ENCODE results near the gene LRIG2.
"Not testable (repeated sequence)": the region's sequence is repeated elsewhere in the genome, so short reads cannot be mapped to it uniquely, and the experiment has no call there.

The LRIG2 gene, protein sequence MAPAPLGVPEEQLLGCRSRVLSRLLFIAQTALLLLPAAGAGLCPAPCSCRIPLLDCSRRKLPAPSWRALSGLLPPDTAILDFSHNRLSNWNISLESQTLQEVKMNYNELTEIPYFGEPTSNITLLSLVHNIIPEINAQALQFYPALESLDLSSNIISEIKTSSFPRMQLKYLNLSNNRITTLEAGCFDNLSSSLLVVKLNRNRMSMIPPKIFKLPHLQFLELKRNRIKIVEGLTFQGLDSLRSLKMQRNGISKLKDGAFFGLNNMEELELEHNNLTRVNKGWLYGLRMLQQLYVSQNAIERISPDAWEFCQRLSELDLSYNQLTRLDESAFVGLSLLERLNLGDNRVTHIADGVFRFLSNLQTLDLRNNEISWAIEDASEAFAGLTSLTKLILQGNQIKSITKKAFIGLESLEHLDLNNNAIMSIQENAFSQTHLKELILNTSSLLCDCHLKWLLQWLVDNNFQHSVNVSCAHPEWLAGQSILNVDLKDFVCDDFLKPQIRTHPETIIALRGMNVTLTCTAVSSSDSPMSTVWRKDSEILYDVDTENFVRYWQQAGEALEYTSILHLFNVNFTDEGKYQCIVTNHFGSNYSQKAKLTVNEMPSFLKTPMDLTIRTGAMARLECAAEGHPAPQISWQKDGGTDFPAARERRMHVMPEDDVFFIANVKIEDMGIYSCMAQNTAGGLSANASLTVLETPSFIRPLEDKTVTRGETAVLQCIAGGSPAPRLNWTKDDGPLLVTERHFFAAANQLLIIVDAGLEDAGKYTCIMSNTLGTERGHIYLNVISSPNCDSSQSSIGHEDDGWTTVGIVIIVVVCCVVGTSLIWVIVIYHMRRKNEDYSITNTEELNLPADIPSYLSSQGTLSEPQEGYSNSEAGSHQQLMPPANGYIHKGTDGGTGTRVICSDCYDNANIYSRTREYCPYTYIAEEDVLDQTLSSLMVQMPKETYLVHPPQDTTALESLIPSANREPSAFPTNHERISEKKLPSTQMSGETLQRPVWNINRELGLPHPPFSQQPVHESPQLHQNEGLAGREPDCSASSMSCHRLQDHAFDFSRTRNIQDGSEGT

DNA sequence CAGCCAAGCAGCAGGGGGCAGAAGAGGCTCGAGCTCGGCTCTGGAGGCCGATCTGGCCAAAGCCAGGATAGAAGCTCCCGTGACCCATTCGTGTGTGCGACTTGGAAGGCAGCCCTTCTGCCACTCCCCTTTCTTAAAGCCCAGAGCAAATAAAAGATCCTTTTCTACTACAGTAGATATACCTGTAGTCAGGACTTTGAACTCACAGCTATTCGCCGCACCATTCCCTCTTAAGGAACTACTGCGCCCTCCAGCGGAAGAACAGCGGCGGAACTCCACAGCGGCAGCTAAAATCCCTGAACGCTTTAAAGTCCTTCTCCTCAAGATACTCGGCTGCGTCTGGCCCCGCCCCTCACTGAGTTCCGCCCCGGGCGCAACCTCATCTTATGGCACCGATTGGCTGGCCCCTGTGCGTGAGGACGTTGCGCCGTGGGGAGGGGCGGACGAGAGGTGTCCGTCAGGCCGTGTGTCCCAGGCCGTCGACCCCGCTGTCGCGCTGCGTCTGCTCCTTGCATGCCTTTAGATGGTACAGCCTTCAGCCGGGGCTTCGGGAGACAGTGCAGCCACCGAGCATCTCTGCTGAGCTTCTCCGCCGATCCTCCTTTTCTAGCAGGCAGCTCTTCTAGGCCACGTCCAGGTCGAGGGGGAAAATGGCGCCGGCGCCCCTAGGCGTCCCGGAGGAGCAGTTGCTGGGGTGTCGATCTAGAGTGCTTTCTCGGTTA is at the start of gene LRIG2:
TSS of gene LRIG2 (plus strand) at position 442 of the 722 bp plus-strand sequence. CDS start at position 651, 209 bp downstream.
- DNase-seq (ENCODE audit: low read depth in 3 of 3) = peak; percentile 96 to 99 (median 96)

DNA sequence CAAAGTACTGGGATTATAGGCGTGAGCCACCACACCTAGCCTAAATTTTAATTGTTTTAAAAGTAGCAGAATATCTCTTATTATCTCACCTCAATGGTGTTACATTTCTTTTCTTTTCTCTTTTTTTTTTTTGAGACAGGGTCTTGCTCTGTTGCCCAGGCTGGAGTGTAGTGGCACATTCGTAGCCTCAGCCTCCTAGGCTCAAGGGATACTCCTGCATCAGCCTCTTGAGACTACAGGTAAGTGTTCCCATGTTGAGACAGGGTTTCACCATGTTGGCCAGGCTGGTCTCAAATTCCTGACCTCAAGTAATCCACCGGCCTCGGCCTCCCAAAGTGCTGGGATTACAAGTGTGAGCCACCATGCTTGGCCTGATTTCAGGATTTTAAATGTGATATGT is 49.7 kb upstream of the LRIG2 start:
- DNase-seq (ENCODE audit: low read depth in 3 of 3) = not testable (repeated sequence)

DNA sequence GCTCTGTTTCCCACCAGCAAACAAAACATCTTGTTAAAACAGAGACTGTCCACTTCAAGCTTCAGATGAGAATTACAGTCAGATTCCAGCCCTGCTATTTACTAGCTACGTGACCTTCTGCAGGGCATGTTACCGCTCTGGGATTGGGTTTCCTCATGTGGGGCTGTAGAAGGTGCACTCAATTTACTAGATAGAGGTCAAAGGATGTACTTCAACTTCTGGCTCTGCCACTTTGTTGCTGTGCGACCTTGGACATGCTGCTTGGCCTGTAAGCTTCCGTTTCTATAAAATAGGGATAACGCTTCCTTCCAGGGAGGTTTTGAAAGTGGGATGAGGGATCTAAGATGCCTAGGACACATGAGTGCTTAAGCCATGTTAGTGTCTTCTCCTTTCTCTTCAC is 46.0 kb upstream of the LRIG2 start:
- DNase-seq (ENCODE audit: low read depth in 3 of 3) = no peak

DNA sequence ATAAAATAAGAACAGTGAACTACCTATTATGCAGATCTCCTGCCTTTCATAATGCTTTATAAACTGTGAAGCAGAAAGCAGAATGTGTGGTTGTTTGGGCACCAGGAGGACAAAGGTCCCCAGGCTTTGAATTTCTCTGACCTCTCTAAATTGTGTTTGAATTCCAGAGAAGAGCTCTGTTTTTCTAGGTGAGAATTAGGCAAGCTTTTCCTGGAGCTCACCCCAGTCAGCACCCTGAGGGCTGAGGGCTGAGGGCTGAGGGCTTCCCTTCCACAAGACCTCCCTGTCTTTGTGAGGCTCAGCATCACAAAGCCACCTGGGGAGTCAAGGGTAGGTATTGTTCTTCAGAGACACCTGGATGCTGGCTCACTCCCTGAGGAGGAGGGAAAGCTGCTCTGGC is 45.5 kb upstream of the LRIG2 start:
- no peak for DNase-seq (ENCODE audit: low read depth in 3 of 3)

DNA sequence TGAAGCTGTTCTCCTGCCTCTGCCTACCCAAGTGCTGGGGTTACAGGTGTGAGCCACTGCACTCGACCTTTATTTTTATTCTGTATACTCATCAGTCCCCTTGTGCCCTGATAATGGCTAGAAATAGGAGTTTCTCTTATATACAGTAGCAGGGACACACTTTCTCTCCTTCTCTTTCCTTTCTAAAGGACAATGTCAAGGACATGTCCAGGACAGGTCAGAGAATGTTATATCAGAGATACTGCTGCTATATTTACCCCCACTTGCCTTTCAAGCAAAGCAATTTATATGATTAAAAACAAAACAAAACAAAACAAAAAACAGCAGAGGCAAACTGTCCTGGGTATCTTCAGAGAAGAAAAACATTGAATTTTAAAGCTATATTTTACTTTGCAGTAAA is 43.2 kb upstream of the LRIG2 start:
- DNase-seq (ENCODE audit: low read depth in 3 of 3) = no peak

DNA sequence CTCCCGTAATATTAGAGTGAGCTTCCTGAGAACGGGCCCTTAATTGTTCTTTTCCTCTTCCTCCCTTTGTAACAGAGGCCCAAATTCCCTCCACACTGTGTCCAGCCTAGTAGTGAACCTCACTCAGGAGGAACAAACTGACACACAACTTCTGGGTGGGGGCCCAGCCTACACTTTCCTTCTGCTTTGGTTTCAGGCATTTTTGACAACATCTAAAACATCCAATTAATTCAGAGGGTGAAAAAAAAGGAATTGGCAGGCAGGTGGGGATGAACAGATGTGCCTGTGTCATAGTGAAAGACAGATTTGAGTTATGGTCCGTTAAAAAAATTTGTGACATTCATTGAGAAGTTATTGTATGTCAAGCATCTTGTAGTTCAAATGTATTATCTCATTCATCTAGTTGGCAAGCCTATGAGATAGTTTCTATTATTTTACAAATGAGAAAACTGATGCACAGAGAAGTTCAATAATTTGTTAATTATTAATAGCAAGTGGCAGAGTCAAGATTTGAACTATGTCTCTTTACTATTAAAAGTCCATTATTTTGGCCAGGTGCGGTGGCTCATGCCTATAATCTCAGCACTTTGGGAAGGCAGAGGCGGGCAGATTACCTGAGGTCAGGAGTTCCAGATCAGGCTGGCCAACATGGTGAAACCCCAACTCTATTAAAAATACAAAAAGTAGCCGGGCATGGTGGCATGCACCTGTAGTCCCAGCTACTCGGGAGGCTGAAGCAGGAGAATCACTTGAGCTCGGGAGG is 41.6 kb upstream of the LRIG2 start:
- DNase-seq (ENCODE audit: low read depth in 3 of 3) = no peak

DNA sequence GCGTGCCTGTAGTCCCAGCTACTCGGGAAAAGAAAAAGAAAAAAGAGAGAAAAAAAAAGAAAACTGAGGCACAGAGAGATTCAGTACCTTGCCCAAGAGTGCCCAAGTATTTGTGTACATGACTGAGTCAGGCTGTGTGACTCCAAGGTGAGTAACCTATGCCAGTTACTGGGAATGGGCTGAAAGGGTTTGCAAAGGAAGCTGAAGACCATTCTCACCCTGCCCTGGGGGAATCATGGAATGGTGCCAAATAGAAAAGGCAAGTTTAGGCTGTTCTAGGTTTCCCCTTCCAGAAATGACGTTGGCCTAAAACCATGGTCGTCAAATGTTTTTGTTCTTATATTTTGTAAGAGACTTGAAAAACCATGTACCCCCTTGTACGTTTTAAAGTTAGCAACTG is 37.9 kb upstream of the LRIG2 start:
- no peak for DNase-seq (ENCODE audit: low read depth in 3 of 3)

DNA sequence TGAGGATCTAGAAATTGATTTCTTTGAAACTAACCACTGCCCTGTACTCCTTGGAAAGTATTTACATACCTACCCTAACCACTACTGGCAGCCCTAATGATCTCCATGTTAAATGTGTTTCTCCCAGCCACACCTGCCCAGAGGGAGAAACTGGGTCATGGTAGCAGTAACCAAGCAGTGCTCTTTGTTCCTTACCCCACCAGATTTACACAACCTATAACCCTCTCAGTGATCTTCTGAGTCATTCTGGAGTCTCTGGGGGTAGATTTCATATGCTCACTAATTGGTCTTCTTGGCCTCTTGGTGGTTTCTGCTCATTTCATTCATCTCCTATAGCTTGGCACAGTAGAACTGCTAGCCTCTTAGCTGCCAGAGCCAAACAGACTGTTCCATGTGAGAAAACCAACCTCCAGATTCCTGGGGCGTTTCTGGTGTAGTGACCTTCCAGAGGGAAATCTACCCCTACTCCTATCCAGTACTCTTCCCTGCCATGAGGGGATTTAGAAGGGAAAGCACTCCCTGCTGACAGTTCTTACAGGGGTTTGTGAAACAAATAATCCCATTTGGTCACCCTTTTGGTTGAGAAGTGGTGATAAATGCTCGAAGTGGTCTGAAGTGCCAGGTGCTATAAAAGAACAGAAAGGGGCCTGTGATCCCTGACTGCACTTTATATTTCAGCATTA is 36.2 kb upstream of the LRIG2 start:
- DNase-seq (ENCODE audit: low read depth in 3 of 3) = no peak

DNA sequence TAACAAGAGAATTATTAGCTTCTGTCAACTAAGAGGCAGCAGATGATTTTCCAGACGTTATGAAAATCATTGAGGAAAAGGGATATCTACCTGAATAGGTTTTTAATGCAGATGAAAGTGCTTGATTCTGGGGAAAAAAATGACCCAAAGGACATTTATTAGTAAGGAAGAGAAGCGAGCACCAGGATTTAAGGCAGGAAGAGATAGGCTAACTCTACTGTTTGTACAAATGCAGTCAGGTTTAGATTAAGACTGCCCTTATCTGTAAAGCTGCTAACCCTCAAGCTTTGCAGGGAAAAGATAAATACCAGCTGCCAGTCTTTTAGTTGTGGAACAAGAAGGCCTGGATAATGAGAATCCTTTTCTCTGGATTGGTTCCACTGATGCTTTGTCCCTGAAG is 33.0 kb upstream of the LRIG2 start:
- no peak for DNase-seq (ENCODE audit: low read depth in 3 of 3)

DNA sequence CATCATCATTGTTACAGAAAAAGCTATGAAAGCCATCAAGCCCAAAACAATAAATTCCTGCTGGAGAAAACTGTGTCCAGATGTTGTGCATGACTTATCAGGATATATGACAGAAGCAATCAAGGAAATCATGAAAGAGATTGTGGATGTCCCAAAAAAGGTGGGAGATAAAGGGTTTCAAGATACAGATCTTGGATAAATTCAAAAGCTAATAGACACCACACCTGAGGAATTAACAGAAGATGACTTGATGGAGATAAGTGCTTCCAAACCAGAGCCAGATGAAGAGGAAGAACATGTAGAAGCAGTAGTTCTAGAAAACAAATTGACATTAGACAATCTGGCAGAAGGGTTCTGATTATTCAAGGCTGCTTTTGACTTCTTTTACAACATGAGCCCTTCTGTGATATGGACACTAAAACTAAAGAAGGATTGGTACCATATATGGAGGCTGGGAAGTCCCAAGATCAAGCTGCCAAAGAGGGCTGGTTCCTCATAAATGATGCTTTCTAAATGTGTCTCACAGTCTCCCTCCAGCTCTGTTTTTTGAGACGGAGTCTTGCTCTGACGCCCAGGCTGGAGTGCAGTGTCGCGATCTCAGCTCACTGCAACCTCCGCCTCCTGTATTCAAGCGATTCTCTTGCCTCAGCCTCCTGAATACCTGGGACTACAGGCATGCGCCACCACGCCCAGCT is 32.1 kb upstream of the LRIG2 start:
- no peak for DNase-seq (ENCODE audit: low read depth in 3 of 3)

DNA sequence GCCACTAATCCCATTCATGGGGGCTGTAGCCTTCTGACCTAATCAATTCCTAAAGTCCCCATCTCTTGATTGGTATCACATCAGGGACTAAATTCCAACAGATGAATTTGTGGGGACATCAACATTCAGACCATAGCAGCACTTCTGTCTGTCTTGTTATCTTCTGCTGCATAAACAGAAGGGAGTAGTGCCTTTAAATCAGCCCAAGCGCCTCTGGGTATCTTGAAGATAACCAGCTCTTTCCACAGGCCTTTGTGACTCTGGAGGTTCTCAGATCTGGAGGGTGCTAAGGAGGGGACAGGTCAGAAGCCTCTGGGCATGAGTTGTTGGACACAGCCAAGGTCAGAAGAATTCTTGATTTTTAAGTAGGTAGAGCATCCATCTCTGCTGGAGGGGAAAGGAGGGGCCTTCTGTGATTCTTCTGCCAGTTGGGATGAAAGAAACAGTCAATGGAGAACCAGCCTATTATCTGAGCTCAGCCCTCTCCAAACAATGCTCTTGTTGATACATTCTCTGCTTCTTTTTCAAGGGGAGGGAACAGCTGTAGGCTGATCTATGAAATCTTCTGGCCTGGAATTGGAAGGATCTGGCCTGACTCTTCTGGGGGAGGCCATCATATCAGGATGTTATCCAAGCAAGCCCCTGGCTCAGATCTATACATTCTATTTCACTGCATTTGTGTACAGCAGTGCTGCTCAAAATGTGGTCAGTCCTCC is 31.3 kb upstream of the LRIG2 start:
- DNase-seq (ENCODE audit: low read depth in 3 of 3) = no peak

DNA sequence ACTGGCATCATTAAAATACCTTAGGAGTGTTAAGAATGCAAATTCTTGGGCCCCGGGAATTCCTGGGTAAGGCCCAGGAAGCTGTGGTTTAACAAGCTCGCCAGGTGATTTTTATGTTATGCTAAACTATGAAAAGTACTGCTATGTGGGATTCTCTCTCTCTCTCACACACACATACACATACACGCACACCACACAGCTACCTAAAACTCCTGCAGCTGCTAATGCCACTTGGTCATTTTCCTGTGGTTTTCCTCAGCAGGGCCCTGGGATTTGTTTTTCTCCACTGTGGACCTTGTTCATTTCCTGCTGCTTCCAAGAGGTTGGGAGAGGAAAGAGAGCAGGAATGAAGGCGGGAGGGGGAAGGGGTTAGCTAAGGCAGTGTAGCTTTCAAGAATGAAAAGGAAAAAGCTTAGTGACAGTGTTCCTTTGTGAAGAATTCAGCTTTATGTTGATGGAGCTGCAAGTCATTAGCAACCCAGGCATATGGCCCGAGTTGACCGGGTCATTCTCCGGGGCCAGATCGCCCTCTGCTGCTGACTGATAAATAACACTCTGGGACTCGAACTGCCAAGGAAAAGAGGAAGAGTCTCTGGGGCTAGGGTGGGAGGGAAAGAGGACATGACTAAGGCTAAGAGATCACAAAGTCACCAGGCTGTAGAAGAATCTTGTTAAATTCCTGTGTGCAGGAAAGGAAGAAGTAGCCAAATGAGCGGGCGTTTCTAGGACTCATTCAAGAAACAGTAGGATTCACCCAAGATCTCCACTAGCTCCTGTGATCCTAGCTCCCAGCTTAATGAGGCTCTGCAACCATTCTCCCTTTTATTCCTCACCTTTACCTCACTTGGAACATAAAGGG is 30.5 kb upstream of the LRIG2 start:
- DNase-seq (ENCODE audit: low read depth in 3 of 3) = peak in 1 of 3 experiments; percentile 12

DNA sequence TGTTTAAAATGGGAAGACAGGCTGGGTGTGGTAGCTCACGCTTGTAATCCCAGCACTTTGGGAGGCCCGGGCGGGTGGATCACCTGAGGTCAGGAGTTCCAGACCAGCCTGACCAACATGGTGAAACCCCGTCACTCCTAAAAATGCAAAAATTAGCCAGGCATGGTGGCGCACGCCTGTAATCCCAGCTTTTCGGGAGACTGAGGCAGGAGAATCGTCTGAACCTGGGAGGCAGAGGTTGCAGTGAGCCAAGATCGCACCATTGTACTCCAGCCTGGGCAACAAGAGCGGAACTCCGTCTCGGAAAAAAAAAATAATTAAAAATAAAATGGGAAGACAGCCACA is 29.9 kb upstream of the LRIG2 start:
- not testable (repeated sequence) for DNase-seq (ENCODE audit: low read depth in 3 of 3)

DNA sequence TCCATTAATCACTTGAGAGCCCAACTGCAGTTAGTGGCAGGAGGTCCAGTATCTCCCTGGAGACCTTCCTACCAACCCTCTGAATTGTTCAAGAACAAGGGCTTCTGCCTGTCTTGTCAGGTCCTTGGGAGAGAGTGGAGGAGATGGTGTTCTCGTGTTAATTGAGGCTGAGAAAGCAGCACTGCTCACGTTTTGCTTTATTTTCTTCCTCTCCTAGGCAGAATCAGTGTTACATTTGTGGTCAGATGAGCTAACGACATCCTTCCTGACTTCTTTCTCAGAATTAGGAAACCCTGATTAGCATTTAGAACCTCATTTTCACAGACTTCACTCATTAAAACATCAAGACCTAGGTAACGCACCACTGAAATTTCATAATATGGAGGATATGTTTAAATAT is 26.4 kb upstream of the LRIG2 start:
- DNase-seq (ENCODE audit: low read depth in 3 of 3) = no peak

DNA sequence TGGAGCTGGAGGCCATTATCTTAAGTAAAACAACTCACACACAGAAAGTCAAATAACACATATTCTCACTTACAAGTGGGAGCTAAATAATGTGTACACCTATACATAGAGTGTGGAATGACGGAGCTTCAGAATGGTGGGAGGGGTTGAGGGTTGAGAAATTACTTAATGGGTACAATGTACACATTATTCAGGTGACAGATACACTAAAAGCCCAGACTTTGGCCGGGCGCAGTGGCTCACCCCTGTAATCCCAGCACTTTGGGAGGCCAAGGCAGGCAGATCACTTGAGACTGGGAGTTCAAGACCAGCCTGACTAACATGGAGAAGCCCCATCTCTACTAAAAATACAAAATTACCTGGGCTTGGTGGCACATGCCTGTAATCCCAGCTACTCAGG is 24.9 kb upstream of the LRIG2 start:
- DNase-seq (ENCODE audit: low read depth in 3 of 3) = no peak

DNA sequence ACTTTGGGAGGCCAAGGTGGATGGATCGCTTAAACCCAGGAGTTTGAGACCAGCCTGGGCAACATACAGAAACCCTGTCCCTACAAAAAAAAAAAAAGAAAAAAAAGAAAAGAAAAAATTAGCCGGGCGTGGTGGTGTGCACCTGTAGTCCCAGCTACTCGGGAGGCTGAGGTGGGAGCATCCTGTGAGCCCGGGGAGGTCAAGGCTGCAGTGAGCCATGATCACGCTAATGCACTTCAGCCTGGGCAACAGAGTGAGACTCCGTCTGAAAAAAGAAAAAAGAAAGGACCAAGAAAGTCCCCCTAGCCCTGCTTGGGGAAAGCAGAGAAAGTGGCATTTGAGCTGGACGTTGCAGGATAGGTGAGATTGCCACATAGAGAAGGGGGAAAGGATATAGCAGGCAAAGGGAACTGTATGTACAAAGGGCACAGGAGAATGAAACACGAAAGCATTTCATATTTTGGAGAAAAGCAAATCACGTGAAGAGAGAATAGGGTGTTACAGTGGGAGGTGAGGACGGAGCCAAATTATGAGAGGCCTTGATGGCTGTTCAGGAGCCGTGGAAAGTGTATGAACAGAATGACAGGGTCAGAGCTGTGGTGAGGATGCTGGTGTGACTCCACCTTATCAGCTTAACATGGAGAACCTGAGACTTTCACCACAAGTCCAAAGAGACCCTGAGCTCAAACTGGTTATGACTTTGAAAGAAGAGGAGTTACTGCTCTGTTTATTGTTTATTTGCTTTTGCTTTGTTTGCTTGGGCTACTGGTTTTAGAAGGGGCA is 19.5 kb upstream of the LRIG2 start:
- DNase-seq (ENCODE audit: low read depth in 3 of 3) = no peak

DNA sequence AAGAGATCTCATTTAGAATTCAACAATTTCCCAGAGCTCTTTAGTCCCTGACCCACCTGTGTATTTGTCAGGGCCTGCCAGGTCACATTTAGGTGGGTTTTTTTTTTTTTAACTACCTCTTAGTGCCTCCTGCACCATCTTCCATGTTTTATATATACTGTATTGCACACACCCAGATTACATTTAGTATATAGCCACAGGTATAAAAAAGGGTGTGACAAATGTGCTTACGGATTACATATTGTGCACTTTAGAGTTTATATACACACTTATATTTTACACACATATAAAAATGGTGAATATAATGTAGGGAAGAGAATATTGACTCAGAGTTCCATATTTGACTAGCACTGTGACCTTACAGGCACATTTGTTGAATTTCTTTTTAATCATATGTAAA is 17.4 kb upstream of the LRIG2 start:
- no peak for DNase-seq (ENCODE audit: low read depth in 3 of 3)

DNA sequence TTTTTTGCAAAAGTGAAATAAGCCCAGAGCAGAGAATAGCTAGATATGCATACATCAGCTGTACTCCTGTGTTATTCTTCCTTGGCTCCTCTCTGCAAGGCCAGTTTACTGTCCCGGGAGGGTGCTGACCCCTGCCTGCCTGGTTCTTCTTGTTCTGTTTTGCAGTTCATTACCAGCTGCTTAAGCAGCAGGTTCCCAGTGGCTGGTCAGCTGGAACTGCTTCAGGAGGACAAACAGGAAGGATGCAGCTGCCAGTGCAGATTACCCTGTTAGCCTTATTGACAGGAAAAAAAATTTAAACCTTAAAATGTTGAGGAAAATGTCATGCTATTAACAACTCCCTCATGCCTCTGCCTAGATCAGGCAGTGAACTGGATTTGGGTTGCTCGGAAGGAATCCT is 16.0 kb upstream of the LRIG2 start:
- DNase-seq (ENCODE audit: low read depth in 3 of 3) = no peak

Data from stimulated activated CD4-positive, alpha-beta T cell treated with anti-CD3 and anti-CD28 coated beads, TNF-alpha, amount 100 ng/mL, for 24 hours (primary cell).